NB4 (cell line): ENCODE measurements around the gene KCNAB1.

Source experiments
- CTCF ChIP-seq: IDR thresholded peaks from one replicate; pipeline ENCODE4 v1.5.1; 2012; ENCODE audit warnings: low read depth, low read length
- MAX ChIP-seq: IDR thresholded peaks from 2 replicates; pipeline ENCODE4 v1.6.1; 2011; ENCODE audit warnings: low read depth, low read length
- POLR2A ChIP-seq: IDR thresholded peaks from 2 replicates; pipeline ENCODE4 v1.6.1; 2011; ENCODE audit warnings: mild to moderate bottlenecking; ENCODE audit not compliant: insufficient read length; ENCODE audit errors: extremely low read depth

GRCh38 chr3:156547637-156548036, 427.3 kb downstream of the KCNAB1 start:
- TF ChIP-seq CTCF (no peak), MAX (no peak), POLR2A (no peak)
